Activated CD4-positive, alpha-beta T cell treated with anti-CD3 and anti-CD28 coated beads for 48 hours (primary cell): Measurements from ENCODE around the gene CEBPE.

ENCODE experiments used
- DNase-seq: peaks from one replicate; pipeline ENCODE4 v3.0.0-alpha.2; 2020

CEBPE gene

GRCh38 chr14:23074906-23075305, 44.1 kb downstream of the CEBPE start:
- no peak for DNase-seq

GRCh38 chr14:23071921-23072539, 47.0 kb downstream of the CEBPE start:
- DNase-seq = no peak

GRCh38 chr14:23071244-23071920, 47.7 kb downstream of the CEBPE start:
- peak; percentile 87 for DNase-seq

GRCh38 chr14:23070262-23071129, 48.6 kb downstream of the CEBPE start:
- no peak for DNase-seq

GRCh38 chr14:23069413-23069806, 49.6 kb downstream of the CEBPE start:
- DNase-seq = no peak

- DNase-seq = peak; percentile 81
These were observed 50.2 kb downstream of the CEBPE start for GRCh38 chr14:23068789-23069412.

GRCh38 chr14:23067847-23068788, 50.9 kb downstream of the CEBPE start:
- no peak for DNase-seq
